Body of pancreas (tissue), 4 donors: Measurements from ENCODE around the gene SUPT3H.
"Not testable (repeated sequence)": the region's sequence is repeated elsewhere in the genome, so short reads cannot be mapped to it uniquely, and the experiment has no call there.

Experiments
- POLR2A ChIP-seq, 3 donors: fragments of 450-650 bp; IDR thresholded peaks; one replicate each; pipeline ENCODE4 v1.6.1; 2016; ENCODE audit warnings: antibody characterized with exemption in 3 of 3, mild to moderate bottlenecking in 2 of 3
- TF ChIP-seq, protein P1 (sequence below), 7 experiments: fragments of 450-650 bp in 4 of 7; fragments of 200-600 bp in 3 of 7; sonication (generic) in 3 of 7; IDR thresholded peaks; one replicate each; pipeline ENCODE4 v1.5.1; 2016 to 2019; ENCODE audit warnings: antibody characterized with exemption in 7 of 7

DNA sequence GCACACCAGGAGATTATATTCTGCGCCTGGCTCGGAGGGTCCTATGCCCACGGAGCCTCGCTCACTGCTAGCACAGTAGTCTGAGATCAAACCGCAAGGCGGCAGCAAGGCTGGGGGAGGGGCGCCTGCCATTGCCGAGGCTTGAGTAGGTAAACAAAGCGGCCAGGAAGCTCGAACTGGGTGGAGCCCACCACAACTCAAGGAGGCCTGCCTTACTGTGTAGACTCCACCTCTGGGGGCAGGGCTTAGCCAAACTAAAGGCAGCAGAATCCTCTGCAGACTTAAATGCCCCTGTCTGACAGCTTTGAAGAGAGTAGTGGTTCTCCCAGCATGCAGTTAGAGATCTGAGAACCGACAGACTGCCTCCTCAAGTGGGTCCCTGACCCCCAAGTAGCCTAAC is 477.4 kb downstream of the SUPT3H start:
- TF ChIP-seq, protein P1, sequence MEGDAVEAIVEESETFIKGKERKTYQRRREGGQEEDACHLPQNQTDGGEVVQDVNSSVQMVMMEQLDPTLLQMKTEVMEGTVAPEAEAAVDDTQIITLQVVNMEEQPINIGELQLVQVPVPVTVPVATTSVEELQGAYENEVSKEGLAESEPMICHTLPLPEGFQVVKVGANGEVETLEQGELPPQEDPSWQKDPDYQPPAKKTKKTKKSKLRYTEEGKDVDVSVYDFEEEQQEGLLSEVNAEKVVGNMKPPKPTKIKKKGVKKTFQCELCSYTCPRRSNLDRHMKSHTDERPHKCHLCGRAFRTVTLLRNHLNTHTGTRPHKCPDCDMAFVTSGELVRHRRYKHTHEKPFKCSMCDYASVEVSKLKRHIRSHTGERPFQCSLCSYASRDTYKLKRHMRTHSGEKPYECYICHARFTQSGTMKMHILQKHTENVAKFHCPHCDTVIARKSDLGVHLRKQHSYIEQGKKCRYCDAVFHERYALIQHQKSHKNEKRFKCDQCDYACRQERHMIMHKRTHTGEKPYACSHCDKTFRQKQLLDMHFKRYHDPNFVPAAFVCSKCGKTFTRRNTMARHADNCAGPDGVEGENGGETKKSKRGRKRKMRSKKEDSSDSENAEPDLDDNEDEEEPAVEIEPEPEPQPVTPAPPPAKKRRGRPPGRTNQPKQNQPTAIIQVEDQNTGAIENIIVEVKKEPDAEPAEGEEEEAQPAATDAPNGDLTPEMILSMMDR (IDR thresholded peaks at IDR 0.05): not testable (repeated sequence)
- TF ChIP-seq POLR2A (IDR thresholded peaks at IDR 0.05): not testable (repeated sequence)
